Measurements from ENCODE around the gene GDPD4.

Gene GDPD4

DNA sequence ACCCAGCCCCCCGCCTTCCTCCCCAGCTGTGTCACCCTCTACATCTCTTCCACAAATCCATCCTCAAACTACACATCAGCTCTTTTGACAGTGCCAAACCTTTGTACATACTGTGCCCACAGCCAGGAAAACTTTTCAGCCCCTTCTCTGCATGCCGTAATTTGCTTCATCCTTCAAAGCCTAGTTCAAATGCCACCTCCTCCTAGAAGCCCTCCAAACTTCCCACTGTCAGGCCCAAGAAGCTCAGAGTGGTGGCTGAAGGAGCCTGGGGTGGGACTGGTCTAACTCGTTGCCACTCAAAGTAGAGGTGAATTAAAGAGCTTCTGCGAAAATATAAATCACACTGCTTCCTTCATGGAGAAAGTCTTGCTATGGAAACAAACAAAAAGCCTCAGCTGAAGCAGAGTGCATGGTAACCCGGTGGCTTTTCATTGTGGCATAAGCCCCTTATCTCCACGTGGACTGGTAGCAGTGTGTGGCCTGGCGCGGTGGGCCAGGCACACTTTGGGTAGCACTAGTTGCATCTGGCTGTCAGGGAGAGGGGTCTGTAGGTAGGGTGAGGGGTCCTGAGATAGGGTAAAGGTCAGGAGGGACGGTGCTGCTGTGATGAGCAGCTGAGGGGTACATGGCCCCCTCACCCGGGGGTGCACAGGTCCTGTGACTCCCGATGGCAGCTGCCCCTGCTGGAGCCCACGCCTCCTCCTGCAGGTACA lies 96.6 kb downstream of the GDPD4 start:
- Histone ChIP-seq H2AFZ (ENCODE audit: low read depth, low read length) (no peak overlapping the region), H3K4me1 (ENCODE audit: insufficient read depth, low read length) (no peaks in the 10 kb centered on the region), H3K9me3 (ENCODE audit: low read length) (no peaks in the 10 kb centered on the region), H3K27me3 (ENCODE audit: insufficient read depth, low read length) (no peaks in the 10 kb centered on the region), H3K36me3 (ENCODE audit: insufficient read depth, low read length) (no peaks in the 10 kb centered on the region), H3K4me3 (ENCODE audit: low read length) (no peak overlapping the region)

DNA sequence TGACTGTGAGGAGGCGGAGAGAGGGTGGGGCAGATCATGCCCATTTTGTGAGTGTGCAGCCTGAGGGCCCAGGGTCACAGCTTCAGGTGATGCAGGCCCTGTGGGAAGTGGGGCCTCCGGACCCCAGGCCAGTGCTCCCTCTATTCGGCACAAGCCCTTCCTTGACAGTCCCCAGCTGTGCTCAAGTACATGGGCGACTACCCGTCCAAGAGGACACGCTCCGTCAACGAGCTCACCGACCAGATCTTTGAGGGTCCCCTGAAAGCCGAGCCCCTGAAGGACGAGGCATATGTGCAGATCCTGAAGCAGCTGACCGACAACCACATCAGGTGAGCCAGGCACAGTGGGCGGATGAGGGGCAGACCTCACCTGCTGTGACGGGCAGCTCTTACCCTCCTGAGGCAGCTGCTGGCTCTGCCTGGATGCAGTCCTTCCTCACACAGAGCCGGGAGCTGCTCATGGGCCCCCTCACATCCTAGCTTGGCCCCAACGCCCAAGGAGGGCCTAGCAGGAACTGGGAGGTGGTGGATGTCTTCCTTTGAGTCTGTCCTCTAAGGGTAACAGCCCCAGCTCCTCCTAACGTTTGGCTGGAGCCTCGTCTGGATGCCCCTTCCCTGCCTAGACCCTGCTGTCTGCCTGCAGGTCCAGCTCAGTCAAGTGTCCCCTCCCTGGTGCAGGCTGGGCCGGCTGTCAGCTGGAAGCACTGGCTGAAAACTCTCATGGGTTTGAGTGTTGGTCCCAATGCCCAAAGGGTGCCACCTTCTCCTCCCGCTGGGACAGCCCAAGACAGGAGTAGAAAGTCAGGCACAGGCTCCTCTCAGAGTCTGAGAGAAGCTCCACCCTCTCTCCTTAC lies 97.4 kb downstream of the GDPD4 start:
- Histone ChIP-seq H3K36me3 (ENCODE audit: insufficient read depth, low read length) (no peaks in the 10 kb centered on the region), H3K27me3 (ENCODE audit: insufficient read depth, low read length) (no peaks in the 10 kb centered on the region), H3K9me3 (ENCODE audit: low read length) (no peaks in the 10 kb centered on the region), H2AFZ (ENCODE audit: low read depth, low read length) (no peak overlapping the region), H3K4me3 (ENCODE audit: low read length) (no peak overlapping the region), H3K4me1 (ENCODE audit: insufficient read depth, low read length) (no peaks in the 10 kb centered on the region)

DNA sequence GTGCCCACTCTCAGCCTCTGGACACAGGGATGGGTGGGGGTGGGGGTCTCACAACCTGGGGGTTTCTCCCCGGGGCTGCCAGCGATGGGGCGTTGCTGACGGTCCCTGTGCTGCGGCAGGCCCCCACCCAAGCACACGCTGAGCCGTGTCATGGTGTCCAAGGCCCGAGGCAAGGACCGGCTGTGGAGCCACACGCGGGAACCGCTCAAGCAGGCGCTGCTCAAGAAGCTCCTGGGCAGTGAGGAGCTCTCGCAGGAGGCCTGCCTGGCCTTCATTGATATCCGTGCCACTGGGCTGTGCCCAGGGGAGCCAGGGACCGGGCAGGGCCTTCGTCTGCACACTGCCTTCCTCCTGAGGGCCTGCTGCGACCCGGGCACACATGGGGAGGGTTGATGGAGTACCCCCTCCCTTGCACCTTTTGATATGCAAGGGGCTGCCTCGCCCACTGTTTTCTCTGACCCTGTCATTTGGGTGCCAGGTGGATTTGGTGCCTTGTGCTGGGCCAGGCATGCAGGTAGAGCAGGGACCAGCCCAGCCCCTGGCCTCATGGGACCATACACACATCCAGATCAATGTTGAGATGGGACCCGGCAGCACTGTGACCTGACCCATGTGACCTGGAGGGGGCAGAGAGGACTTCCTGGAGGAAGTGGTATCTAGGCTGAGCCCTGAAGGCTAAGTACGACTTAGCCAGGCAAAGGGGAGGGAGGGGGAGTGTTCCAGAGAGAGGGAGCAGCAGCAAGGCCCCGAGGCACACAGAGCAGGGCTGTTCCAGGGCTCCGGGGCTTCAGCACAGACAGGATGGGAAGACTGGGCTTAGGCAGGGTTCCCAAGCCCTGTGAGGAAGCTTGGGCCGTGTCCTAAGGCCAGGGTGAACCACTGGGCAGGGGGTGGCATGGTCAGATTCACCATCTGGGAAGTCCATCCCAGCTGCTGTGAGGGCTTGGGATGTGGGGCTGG lies 98.3 kb downstream of the GDPD4 start:
- no peaks in the 10 kb centered on the region for H3K27me3 ChIP-seq (ENCODE audit: insufficient read depth, low read length)
- no peaks in the 10 kb centered on the region for H3K9me3 ChIP-seq (ENCODE audit: low read length)
- no peak overlapping the region for H2AFZ ChIP-seq (ENCODE audit: low read depth, low read length)
- no peaks in the 10 kb centered on the region for H3K4me1 ChIP-seq (ENCODE audit: insufficient read depth, low read length)
- no peak overlapping the region for H3K4me3 ChIP-seq (ENCODE audit: low read length)
- H3K36me3 ChIP-seq (ENCODE audit: insufficient read depth, low read length) = no peaks in the 10 kb centered on the region

DNA sequence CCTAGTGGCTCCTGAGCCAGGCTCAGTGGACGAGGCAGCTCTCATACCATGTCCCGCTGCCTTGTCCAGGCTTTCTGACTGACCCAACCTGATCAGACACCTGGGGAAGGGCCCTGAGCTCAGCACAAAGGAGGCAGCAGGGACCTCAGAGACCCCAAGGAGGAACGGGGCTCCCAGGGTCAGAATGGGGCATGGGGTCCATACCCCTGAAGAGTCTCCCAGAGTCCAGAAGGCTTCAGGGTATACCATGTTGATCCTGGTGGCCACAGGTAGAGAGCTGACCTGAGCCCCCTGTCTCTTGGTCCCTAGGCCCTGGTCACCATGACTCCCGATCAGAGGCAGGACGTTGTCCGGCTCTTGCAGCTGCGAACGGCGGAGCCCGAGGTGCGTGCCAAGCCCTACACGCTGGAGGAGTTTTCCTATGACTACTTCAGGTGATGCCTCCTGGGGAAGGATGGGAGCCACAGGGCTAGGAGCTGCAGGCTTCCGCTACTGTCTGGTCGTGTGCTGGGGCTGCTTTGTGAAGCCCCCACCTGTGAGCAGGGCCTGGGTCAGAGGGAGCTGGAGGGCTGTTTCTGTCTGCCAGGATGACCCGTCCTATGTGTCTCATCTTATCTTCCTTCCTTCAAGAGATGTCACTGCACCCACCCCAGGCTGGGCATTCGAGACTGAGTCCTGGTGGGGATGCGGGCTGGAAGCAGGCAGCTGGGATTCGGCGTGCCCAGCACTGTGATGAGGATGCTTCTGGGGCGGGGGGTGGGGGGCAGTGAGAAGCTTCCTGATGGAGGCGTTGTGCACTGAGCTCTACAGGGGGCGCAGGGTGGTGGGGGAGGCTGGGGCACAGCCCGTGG lies 99.3 kb downstream of the GDPD4 start:
- Histone ChIP-seq H3K4me3 (ENCODE audit: low read length) (no peak overlapping the region), H3K27me3 (ENCODE audit: insufficient read depth, low read length) (no peaks in the 10 kb centered on the region), H3K9me3 (ENCODE audit: low read length) (no peaks in the 10 kb centered on the region), H3K4me1 (ENCODE audit: insufficient read depth, low read length) (no peaks in the 10 kb centered on the region), H2AFZ (ENCODE audit: low read depth, low read length) (no peak overlapping the region), H3K36me3 (ENCODE audit: insufficient read depth, low read length) (no peaks in the 10 kb centered on the region)

DNA sequence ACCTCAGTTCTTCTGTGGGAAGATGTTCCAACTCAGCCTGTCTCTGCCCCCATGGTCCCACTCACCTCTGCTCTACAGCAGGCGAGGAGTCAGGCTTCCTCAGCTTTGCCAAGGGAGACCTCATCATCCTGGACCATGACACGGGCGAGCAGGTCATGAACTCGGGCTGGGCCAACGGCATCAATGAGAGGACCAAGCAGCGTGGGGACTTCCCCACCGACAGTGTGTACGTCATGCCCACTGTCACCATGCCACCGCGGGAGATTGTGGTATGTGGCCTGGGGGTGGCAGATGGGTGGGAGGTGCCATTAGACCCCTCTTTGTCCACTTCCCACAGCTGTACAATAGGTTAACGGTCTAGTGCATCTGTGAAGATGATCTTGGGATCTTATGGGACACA lies 100.1 kb downstream of the GDPD4 start:
- Histone ChIP-seq H3K36me3 (ENCODE audit: insufficient read depth, low read length) (no peaks in the 10 kb centered on the region), H3K4me1 (ENCODE audit: insufficient read depth, low read length) (no peaks in the 10 kb centered on the region)

DNA sequence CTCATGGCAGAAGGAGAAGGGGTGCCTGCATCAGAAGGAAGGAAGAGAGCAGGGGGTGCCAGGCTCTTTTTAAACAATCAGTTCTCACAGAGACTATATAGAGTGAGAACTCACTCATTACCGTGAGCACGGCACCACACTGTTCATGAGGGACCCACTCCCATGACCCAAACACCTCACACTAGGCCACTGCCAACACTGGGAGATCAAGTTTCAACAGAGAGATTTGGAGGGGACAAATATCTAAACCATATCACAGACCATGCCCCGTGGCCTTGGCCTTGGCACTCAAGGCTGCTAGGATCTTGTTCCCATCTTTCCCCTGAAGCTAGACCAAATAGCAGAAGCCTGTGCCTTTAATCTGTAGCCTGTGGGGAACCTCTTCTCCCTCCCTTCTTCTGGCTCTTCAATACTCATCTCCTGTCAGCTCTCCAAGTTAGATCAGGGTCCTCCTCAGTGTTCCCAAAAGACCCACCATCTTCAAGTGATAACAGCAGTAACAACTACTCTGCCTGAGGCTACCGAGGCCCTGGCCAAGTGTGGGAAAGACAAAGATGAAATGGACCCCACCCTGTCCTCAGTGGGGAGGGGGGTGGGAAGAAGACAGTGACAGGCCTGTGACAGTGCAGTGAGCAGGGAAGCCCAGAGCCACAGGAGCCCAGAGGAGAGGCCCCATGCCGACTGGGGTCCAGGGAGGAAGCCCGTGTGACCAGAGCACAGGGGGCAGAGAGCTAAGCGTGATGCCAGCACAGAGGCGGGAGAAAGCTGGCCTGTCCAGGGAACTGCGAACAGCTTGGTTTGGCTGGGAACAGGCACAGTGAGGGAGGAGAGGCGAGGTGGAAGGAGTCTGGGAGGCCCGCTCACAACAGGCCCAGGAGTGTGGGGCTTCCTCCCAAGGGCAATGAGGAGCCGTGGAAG lies 100.9 kb downstream of the GDPD4 start:
- Histone ChIP-seq H3K27me3 (ENCODE audit: insufficient read depth, low read length) (no peaks in the 10 kb centered on the region), H3K4me1 (ENCODE audit: insufficient read depth, low read length) (no peaks in the 10 kb centered on the region), H3K9me3 (ENCODE audit: low read length) (no peaks in the 10 kb centered on the region), H3K36me3 (ENCODE audit: insufficient read depth, low read length) (no peaks in the 10 kb centered on the region), H3K4me3 (ENCODE audit: low read length) (no peak overlapping the region), H2AFZ (ENCODE audit: low read depth, low read length) (no peak overlapping the region)

More for the DNA sequence above, 100.1 kb downstream of the GDPD4 start:
- Histone ChIP-seq H3K27me3 (ENCODE audit: insufficient read depth, low read length) (no peaks in the 10 kb centered on the region), H3K9me3 (ENCODE audit: low read length) (no peaks in the 10 kb centered on the region), H3K4me3 (ENCODE audit: low read length) (no peak overlapping the region), H2AFZ (ENCODE audit: low read depth, low read length) (no peak overlapping the region)

DNA sequence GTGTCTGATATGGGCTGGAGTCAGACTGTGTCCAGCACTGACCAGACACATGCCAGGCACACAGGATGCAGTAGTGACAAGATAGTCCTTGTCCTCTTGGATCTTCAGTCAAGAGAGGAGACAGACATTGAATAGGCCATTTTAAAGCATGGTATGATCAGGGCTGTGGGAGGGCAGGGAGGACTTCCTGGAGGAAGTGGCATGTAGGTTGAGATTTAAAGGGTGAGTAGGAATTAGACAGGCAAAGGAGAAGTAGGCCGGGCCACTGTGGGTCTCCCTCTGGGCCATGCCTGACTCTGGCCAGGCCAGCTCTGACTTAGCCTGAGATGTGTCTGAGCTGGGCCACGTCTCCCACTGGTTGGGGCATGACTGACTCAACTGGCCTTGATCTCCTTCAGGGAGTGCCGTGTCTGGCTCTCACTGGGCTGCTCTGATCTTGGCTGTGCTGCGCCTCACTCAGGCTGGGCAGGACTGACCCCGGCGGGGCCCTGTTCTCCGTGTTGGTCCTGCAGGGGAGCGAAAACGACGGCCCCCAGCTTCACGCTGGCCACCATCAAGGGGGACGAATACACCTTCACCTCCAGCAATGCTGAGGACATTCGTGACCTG lies 102.2 kb downstream of the GDPD4 start:
- no peak overlapping the region for H3K4me3 ChIP-seq (ENCODE audit: low read length)
- H3K36me3 ChIP-seq (ENCODE audit: insufficient read depth, low read length) = no peaks in the 10 kb centered on the region
- H3K4me1 ChIP-seq (ENCODE audit: insufficient read depth, low read length) = no peaks in the 10 kb centered on the region
- H3K27me3 ChIP-seq (ENCODE audit: insufficient read depth, low read length) = no peaks in the 10 kb centered on the region
- H3K9me3 ChIP-seq (ENCODE audit: low read length) = no peaks in the 10 kb centered on the region
- H2AFZ ChIP-seq (ENCODE audit: low read depth, low read length) = no peak overlapping the region

DNA sequence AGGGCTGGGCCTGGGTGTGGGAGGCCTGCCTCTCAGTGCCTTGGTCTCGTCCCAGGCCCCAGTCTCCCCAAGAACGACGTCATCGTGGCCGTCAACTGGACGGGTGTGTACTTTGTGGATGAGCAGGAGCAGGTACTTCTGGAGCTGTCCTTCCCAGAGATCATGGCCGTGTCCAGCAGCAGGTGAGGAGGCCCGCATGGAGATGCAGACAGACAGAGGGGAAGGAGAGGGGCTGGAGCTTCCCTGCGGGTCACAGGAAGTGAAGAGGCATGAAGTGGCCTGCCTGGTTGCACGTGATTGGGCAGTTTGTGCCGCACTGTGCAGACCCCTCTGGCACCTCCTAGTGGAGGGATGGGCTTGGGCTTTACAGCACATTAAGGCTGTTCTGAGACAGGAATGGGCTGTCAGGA lies 103.0 kb downstream of the GDPD4 start:
- Histone ChIP-seq H3K27me3 (ENCODE audit: insufficient read depth, low read length) (no peaks in the 10 kb centered on the region), H2AFZ (ENCODE audit: low read depth, low read length) (no peak overlapping the region), H3K36me3 (ENCODE audit: insufficient read depth, low read length) (no peaks in the 10 kb centered on the region), H3K9me3 (ENCODE audit: low read length) (no peaks in the 10 kb centered on the region), H3K4me3 (ENCODE audit: low read length) (no peak overlapping the region), H3K4me1 (ENCODE audit: insufficient read depth, low read length) (no peaks in the 10 kb centered on the region)

DNA sequence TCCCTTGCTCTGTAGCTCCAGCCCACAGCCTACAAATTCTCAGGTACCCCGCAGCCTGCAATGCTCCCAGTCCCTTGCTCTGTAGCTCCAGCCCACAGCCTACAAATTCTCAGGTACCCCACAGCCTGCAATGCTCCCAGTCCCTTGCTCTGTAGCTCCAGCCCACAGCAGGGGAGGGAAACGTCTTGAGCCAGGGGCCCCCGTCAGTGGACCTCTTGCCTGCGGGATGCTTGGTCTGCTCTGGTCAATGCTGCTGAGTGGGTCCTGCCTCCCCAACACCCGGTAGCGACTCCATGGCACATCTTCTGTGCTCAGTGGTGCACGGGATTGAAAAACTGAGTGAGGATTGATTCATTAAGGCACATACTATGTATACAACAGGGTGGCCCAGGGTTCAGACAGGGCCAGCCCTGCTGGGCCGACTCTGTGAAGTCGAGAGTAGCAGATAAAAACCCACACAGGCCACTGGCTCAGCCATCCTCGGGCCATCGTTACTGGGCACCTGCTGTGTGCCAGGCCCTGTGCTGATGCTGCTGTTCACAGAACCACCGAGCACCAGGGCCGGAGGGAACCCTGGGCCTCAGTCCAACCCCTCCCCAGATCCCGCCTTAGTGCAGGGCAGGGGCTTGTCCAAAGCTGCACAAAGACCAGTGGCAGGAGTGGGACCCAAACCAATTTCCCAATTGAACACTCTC lies 103.7 kb downstream of the GDPD4 start:
- Histone ChIP-seq H3K4me1 (ENCODE audit: insufficient read depth, low read length) (no peaks in the 10 kb centered on the region), H2AFZ (ENCODE audit: low read depth, low read length) (no peak overlapping the region), H3K36me3 (ENCODE audit: insufficient read depth, low read length) (no peaks in the 10 kb centered on the region), H3K27me3 (ENCODE audit: insufficient read depth, low read length) (no peaks in the 10 kb centered on the region), H3K9me3 (ENCODE audit: low read length) (no peaks in the 10 kb centered on the region), H3K4me3 (ENCODE audit: low read length) (no peak overlapping the region)

DNA sequence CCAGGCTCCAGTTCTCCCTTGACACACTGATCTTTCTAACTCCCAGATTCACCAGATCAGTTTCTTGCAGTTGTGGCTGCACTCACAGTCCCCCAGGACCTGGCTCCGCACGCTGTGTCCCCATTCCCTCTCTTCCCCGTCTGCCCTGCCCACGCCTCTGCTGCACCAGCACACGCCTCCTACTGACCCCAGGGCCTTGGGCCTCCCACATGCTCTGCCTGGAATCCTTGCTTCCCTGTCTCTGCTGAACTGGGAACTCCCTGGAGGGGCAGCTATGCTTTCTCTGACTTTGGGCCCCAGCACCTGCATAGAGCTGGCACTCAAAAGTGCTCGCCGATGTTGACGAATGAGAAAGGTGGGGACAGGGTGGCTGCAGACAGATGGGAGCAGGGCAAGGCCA lies 104.5 kb downstream of the GDPD4 start:
- H3K4me3 ChIP-seq (ENCODE audit: low read length) = no peak overlapping the region
- H3K4me1 ChIP-seq (ENCODE audit: insufficient read depth, low read length) = no peaks in the 10 kb centered on the region
- H3K9me3 ChIP-seq (ENCODE audit: low read length) = no peaks in the 10 kb centered on the region
- no peaks in the 10 kb centered on the region for H3K27me3 ChIP-seq (ENCODE audit: insufficient read depth, low read length)
- H2AFZ ChIP-seq (ENCODE audit: low read depth, low read length) = no peak overlapping the region
- H3K36me3 ChIP-seq (ENCODE audit: insufficient read depth, low read length) = no peaks in the 10 kb centered on the region

All from neuron (in vitro differentiated cells).